DMS53 (cell line): ENCODE results near the gene PDE11A.

Source experiments
- DNase-seq: peaks from one replicate; lab custom pipeline; 2025; lab: John Stamatoyannopoulos, UW

Gene PDE11A

DNA sequence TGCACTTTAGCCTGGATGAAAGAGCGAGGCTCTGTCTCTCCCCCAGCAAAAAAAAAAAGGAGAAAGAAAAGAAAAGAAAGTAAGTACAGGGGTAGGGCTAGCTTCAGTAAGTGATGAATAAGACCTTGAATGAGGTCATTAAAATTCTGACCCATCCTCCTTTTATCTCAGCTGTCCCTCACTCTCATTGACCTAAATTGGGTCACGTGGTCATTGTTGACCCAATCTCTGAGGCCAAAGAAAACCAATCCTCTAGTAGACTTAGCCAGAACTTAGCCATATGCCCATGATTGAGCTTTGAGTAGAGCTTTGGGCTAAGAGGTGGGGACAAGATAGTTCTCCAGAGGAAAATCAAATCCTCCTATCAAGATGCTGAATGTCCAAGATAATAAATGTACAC lies 149.3 kb downstream of the PDE11A start:
- DNase-seq = no peak

DNA sequence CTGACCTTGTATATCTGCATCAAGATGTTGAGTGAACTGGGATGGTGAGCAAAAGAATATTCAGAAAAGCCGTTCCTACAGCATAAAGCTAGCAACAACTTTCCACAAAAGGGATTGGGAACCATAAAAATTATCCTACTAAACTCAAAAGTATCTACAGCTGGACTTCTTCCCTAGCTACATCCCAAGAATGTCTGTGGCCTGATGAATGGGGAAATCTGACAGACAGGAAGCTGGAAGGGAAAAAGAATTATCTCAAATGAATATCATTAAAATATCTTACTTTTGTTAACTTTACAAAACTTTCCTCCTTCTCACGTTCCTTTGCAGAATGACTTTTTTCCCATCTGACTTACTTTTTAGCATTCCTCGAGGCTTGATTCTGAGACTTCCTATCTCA lies 150.9 kb downstream of the PDE11A start:
- no peak for DNase-seq

DNA sequence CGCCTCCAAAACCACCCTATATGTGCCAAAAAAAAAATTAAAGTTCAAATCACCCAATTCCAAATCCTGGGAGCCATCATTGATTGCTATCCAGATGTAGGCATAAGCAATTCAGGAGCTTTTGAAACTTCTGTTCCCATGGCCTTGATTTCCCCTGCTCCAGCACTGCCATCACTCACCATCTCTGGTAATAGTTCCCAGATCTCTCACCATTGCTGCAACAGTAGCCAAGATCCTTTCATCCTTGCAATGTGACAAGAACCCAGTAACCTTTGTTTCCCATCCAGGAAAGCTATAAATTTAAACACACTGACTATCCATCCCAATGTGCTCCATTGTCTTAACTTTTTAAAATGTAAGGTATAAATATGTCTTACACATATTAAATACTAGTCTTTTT lies 155.4 kb downstream of the PDE11A start:
- no peak for DNase-seq

DNA sequence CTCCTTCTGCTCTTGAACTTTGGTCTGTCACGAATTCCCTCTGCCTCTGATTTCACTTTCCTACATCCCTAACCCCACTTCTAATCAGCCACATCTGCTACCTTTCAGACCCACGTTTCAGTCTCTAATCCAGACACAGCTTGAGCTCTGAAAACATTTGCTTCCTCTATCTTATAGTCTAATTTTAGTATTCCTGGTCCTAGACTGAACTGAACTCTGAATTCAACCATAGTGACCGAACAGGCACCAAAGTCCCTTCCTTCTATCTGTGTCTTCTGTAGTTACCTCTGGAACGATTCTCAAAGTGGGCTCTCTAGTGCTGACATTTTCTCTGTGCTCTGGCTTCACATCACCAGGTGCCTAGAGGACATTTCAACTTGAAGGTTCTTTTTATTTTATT lies 156.2 kb downstream of the PDE11A start:
- DNase-seq = no peak

DNA sequence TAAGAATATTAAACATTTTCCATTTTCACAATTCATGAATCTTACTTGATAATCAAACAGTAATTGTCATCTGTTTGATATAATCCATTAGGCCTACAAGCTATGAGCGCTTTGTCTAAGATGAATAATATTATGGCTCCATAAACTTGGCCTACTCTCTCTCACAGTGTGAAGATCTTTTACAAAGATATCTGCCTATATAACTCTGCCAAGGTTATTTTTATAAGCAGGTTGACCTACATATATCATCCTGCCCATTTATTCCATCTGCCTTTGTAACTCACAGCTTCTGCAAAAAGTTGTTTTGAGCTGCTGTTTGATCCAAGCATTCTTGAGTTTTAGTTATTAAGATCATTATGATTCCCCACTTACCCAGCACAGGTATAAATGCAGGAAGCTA lies 158.3 kb downstream of the PDE11A start:
- DNase-seq = no peak

DNA sequence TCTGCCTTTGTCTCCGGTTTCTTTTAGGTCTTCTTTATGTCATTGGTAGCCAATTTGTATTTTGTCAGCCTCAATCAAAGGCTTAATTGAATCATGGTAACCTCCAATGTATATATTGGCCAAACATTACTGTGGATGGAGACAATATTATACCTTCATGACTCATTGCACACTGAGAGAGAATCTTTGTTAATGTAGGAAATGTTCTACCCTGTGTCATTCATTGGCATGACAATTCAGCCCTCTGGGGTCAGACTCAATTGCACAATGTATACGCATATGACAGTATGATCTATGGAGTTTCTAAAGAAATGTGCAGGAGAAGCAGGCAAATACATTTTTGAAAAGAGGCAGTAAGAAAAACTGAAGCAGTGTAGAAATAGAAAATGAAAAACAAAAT lies 162.6 kb downstream of the PDE11A start:
- no peak for DNase-seq

DNA sequence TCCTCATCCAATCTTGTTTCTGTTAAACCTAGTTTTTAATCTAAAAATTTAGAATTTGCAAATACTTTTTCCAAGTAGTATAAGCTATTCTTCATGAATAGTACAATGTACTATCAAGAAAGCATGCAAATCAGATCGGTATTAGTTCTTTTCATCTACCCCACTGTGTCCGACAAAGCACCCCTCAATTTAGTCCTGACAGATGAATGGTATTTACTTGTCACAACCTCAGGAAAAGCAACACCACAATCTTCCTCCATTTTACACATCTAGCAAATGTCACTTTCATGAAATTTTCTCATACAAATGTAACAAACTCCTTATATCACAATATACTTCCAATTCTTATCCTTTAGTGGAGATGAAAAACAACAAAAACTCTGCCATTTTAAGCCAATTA lies 163.8 kb downstream of the PDE11A start:
- no peak for DNase-seq

DNA sequence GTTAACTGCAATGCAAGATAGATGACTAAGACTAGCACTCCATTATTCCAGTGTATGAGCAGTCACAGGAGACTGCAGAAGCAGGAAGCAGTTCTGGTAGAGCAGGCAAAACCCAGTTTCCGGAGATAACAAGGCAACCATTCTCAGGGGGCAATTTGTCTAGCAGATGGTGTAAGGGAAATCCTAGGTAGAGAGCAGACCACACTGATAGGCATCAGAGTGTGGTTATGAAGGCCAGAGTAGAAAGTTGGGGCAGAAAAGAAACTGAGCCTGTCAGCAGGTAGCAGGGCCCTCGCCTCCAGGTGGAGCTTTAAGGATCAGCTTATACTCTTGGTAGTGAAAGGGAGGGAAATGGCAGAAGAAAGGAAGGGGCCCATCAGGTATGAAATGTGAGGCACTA lies 164.4 kb downstream of the PDE11A start:
- DNase-seq = peak; percentile 13

DNA sequence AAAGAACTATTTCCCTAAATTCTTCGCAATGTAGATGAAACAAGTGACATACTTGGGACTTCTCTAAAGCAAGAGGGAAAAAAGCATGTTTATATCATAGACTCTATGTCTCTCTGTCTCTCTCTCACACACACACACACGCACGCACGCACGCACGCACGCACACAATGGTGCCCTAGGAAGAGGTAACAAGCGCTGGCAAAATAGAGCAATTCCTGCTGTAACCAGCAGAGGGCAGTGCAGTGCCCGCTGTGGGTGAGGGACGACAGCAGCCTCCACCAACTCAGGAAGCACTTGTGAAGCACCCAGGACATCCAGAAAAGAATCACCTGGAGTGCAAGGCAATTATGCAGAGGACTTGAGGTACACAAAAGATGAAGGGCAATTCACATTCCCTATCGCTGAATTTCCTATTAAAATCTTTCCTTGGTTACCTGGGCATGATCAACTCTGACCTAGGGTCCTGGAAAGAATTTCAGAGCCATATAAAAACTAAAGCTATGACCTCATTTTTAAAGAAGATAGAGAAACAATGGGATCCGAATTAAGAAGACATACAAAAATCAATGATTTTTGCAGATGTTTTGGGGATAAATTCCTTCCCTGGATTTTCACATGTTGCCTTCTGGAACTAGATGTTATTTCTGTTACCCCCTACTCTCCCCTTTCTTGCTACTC lies 166.4 kb downstream of the PDE11A start:
- DNase-seq = peak; percentile 94

DNA sequence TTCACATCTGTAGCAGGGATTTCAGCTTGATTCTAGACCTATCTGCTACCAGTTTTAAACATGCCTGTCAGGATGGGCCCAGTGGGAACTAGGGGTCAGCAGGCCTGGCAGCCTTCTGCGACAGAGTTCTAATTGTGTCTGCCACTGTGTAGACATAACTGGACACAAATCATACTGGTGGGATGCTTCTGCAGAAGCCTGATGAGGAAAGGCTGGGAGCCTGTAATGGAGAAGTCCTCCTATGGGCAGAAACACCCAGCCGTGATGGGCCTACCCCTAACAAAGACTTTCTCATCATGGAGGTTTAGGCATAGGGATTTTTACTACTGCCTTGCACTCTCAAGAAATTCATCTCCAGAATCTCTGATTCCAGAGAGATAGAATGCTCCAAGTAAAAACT lies 166.9 kb downstream of the PDE11A start:
- DNase-seq = peak; percentile 46

DNA sequence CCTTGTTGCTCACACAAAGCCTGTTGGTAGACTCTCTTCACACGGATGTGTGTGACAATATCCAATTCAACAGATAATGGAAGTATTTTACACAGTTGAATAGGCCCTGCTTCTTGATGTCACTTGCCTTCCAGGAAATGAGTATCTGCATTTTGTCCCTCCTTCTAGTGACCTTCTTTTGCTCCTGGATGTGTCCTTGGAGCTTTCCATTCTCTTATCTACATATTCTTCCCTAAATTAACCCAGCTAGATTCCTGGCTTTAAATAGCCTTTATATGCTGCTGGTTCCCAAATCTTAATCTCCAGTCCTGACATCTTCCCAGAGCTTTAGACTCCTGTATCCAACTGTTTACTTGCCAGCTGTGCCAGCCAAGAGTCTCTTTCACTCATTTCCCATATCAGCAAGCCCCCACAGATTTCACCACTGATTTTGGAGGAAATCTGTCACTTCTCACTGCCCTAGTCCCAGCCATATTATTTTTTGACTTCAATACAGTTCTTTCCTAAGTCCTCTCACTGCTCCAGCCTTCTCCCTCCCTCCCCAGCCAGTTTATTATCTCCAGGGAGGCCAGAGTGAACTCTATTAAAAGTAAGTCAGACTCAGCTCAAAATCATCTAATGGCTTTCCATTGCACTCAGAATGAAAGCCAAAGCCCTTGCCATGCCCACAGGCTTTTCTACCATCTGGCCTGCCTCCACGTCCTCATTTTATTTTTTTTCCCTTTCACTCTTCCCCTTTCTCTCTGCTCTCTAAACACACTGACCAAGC lies 170.0 kb downstream of the PDE11A start:
- no peak for DNase-seq

DNA sequence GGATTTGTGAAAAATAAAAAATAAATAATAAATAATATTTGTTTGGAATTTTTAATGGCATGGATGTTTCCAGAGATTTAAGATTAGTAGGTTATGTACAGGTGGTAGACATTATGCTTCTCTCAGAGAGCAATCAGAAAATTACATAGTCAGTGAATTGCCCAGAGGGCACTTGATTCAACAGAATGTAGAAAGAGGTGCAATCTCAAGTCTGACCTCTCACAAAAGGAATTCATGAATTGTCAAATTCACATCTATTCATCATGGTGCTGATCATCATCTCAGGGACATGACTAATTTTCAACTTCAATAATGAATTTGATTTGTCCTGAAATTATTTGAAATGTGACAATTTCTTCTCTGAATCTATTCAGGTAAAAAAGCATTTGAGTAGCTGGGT lies 172.5 kb downstream of the PDE11A start:
- no peak for DNase-seq

DNA sequence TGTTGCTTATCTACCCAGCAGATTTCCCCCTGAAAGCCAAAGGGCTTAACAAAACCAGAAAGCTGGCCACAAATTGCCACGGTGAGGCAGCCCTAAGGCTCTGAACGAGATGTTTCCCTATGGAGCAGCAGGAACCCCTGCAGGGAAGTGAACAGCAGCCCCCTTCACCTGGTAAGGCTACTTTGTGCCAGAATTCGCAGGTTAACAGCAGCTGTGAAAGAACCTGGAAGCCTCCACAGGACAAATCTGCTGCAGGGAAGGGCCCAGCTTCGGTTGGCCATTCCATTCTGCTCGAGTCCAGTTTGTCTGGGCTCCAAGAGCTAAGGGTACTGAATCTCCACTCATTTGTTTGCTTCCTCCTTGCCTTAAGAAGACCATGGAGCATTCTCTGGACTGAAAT lies 175.3 kb downstream of the PDE11A start:
- no peak for DNase-seq

DNA sequence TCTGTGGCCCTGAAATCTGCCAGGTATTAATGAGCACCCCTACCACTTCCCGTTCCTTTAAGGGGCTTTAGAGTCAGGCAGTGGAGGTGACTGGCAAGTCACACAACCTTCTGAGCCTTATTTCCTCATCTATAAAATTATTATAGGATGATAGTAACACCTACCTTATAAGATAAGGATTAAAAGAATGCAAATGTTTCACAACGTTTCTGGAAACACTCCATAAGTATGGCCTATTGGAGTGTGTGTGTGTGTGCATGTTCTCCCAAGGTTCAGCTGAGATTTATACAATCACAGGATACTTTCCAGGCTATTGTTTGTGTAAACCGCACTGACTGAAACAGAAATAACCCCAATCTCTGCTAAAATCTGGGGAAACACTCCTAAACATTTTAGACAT lies 176.0 kb downstream of the PDE11A start:
- DNase-seq = no peak

DNA sequence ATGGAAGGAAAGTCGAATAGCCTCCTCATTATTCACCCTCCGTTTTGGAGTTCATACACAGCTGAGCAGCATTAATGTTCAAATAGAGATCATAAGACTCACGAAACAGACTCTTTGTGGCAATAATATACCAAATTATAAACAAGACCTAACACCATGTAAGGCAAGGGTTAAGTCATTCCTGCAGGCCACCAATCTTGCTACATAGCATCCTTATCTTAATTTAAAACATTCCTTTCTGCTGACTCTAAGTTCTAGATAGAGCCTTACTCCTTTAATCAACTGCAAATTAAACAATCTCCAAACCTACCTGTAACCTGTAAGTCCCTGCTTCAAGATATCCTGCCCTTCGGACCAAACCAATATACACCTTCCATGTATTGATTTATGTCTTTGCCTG lies 178.0 kb downstream of the PDE11A start:
- no peak for DNase-seq

DNA sequence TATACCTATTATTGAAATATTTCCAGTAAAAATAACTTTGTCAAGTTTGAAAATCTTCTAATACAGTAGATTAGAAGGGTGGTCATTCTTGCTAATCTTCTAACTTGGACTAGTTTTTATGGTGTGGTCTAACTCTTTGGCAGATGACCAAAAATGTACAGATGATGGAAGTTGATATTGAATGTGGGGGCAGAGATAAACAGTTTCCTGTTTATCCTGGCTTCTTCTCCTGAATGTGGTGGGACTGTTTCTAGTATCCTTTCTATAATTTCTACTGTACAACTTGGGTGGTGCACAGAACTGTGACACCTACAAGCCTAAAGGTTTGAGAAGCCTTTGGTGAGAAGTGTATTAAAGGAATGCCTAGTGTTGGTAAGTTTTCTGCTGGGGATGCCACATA lies 178.7 kb downstream of the PDE11A start:
- DNase-seq = no peak

DNA sequence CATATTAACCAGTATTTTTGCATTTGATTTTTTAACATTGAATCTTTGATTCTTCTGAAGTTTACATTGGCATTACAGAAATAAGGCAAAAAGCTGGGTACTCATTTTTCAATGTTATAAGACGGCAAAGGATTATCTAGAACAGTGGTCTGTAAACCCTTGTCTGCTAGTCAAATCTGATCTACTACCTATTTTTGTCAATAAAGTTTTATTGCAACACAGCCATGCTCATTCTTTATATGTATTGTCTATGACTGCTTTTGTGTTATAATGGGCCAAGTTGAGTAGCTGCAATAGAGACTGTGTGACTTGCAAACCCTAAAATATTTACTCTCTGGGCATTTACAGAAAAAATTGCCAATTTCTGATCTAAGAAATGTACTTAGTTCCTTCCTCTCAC lies 181.0 kb downstream of the PDE11A start:
- DNase-seq = no peak

DNA sequence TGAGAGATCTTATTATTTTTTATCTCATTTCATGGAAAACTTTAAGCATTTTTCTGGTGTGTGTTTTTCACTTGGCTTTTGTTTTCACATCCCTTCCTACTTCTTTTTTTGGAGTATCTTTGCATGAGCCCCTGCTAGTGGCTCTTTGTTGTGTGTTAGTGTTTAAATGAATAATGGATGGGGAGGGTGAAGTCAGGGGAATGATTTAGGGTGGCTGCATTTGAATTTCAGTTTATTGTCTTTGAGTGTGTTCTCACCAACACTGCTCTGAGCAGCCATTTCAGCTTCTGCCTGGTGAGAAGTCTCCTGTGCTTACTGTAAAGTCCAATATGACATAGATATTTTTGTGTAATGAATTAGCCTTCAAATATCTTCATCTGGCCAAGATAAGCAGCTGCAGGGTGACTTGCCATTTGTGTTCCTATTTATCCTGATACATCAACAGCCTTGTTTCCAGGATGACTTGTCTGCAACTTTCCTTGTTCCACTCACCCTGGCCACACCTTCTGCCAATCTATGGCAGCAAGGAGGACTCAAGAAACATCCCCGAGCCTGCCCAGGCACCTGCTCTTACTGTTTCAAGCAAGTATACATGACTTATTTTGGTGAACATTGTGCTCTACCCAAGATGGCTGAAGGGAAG lies 182.6 kb downstream of the PDE11A start:
- DNase-seq = no peak

DNA sequence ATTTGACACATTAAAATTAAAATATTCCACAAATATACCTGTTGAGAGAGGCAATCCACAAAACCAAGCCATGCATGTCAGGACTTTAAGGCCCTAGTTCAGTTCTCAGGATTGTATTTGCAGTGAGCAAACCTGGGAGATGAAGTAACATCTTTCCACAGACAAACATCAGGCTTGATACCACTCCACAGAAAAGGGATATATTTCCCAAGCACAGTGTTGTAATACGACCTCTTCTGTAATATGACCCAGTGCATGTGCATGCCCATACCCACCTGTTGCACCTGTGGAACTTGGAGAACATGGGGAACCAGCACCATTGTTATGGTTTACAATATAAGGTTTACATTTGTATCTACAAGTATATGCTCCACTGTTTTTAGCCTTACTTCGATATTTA lies 184.0 kb downstream of the PDE11A start:
- peak; percentile 62 for DNase-seq

DNA sequence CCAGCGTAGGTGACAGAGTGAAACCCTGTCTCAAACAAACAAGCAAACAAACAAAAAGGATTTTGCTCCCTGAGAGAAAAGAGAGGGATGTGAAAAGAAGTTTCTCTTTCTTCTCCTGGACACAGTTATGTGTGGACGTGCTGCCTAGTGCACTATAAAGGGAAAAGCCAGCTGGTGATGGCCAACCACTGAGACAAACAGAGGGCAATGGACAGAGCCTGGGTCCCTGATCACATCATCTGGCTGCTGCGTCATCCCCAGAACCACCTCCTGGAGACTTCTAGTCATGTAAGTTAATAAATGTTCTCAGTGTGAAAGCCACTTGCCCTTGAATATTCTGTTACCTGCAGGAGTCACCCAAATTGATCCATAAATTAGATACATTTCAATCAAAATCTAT lies 184.9 kb downstream of the PDE11A start:
- no peak for DNase-seq

DNA sequence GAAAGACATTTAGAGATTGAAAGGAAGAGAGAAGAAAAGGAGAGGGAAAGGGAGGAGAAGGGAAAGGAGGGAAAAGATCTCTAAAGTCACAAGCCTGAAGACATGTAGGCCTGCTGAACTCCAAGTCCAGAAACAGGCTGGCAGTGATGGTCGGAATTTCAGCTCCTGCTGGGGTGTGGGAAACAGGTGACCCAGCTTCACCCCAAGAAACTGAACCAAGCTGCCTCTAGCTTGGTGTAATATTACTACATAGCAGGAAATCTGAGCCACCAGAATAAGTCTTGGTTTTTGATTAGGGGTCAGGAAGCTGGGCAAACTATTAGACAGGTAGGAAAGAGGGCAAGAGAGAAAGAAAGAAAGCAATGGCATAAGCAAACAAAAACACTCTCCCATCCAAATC lies 185.8 kb downstream of the PDE11A start:
- no peak for DNase-seq

DNA sequence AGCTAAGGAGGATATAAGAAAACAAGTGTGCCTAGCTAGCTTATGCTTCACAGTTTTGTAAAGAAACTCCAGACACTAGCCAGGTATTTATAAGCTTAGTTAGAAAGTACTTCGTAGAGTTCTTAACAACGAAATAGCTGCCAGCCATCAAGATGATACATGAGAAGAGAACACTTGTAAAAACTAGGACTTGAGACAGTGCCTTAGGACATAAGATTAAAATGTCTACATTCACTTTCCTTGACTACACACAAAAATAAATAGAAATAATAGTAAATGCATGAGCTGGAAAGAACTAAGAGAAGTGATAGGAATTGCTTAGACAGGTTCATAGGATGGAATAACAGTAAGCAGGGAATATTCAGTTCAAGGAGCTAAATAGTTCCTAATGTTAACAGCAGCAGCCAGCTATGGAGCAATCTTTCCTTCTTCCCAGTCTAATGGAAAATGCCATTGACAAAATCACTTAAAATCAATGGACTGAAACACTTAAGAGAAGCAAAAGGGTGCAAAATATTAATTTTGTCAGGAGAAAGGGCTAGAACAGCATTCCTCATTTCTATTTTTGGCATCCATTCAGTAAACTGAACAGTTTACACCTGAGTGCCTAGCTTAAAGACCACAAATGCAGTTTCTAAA lies 186.6 kb downstream of the PDE11A start:
- DNase-seq = no peak

DNA sequence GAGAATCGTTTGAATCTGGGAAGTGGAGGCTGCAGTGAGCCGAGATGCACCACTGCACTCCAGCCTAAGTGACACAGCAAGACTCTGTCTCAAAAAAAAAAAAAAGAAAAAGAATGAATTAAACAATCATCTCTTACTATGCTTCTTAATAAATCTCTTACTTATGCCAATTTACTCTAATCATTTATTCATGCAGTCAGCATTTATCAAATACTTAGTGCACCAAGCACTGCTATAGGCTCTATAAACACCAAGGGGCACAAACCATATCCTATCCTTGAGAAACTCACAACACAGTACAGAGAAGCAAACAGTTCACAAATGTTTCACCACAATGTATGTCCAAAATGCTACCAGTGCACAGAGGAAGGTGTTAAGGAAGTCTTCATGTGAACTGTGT lies 189.4 kb downstream of the PDE11A start:
- DNase-seq = no peak
